ENCODE measurements around the gene UQCR10. TPM values are rescaled to one million over a fixed set of nuclear protein-coding genes. Genes with fewer than 3 reads are reported as not detected.
"Not testable (repeated sequence)": the region's sequence is repeated elsewhere in the genome, so short reads cannot be mapped to it uniquely, and the experiment has no call there.

The UQCR10 gene
- total RNA-seq, 1 experiment from 2014 or later, result 119 TPM

DNA sequence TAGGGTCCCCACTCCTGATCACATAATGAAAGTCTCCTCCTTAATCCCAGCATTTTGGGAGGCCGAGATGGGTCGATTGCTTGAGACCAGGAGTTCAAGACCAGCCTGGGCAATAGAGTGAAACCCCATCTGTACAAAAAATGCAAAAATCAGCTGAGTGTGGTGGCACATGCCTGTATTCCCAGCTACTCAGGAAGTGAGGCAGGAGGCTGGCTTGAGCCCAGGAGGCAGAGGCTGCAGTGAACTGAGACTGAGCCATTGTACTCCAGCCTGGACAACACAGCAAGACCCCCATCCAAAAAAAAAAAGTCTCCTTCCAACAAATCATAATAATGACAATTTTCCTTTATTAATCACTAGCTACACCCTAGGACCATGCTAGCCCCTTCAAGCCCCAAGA, 15.5 kb upstream of the UQCR10 start:
- Histone ChIP-seq H3K27ac (ENCODE audit: low read depth, low read length, poor library complexity, severe bottlenecking) (no peak overlapping the region), H3K27me3 (replicated peaks; ENCODE audit: insufficient read depth, low read depth, low read length, poor library complexity) (no peaks in the 10 kb centered on the region), H3K36me3 (ENCODE audit: insufficient read depth, low read length, poor library complexity, severe bottlenecking) (no peaks in the 10 kb centered on the region), H3K4me1 (ENCODE audit: insufficient read depth, low read length, poor library complexity, severe bottlenecking) (no peaks in the 10 kb centered on the region), H3K9me3 (ENCODE audit: low read depth, low read length, poor library complexity, severe bottlenecking) (no peaks in the 10 kb centered on the region), H3K4me3 (ENCODE audit: low read depth, low read length, poor library complexity, severe bottlenecking) (no peak overlapping the region)
- BruUV-seq (replicated peaks), result no TSS peak
- no peak for DNase-seq (ENCODE audit: low spot score)
- ChIA-PET POLR2A (ENCODE audit: low non-redundant PET) (no interaction called here), CTCF (no interaction called here)
- intact Hi-C loops (cut with micrococcal nuclease; ENCODE audit: unreplicated experiment), result no loop called here
- no peak for TF ChIP-seq EZH2 (IDR thresholded peaks at IDR 0.05; ENCODE audit: borderline replicate concordance, low read depth, low read length, poor library complexity, severe bottlenecking)
- TF ChIP-seq, protein P1, sequence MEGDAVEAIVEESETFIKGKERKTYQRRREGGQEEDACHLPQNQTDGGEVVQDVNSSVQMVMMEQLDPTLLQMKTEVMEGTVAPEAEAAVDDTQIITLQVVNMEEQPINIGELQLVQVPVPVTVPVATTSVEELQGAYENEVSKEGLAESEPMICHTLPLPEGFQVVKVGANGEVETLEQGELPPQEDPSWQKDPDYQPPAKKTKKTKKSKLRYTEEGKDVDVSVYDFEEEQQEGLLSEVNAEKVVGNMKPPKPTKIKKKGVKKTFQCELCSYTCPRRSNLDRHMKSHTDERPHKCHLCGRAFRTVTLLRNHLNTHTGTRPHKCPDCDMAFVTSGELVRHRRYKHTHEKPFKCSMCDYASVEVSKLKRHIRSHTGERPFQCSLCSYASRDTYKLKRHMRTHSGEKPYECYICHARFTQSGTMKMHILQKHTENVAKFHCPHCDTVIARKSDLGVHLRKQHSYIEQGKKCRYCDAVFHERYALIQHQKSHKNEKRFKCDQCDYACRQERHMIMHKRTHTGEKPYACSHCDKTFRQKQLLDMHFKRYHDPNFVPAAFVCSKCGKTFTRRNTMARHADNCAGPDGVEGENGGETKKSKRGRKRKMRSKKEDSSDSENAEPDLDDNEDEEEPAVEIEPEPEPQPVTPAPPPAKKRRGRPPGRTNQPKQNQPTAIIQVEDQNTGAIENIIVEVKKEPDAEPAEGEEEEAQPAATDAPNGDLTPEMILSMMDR (conservative IDR thresholded peaks at IDR 0.05; ENCODE audit: low read depth, low read length), result no peak

DNA sequence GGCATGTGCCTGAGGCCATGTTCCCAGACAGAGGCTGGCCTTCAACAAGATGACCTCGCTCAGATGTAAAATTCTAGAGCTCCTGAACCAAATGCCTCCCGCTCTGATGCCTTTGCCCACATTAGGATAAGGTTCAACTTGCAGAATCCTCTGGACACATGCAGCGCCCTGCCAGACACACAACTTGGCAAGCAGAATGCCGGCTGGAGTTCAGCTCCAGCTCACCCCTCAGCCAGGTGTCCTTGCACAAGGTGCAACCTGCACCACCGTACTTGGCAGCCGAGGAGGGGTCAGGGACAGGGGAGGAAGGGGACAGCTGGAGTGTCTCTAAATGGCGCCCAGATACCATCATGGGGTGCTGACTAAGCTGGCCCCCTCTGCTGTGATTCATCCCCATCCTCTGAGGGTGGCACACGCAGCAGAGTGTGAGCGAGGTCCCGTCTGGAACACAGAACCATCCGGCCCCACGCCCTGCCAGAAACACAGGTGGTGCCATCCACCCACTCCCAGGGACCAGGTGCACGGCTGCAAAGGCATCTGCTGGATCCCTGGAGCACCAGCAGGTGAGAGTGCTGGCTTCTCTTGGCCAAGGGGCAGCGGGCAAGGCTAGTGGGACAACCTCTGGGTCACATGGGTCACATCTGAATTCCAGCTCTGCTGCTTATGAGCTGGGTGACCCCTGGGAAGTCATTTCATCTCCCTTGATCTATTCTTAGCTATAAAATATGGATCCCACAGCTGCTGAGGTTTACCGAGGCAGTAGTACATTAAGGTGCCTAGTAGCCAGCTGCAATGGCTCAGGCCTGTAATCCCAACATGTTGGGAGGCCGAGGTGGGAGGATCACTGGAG, 13.1 kb upstream of the UQCR10 start:
- Histone ChIP-seq H3K36me3 (ENCODE audit: insufficient read depth, low read length, poor library complexity, severe bottlenecking) (no peaks in the 10 kb centered on the region), H3K27ac (ENCODE audit: low read depth, low read length, poor library complexity, severe bottlenecking) (no peak overlapping the region), H3K27me3 (replicated peaks; ENCODE audit: insufficient read depth, low read depth, low read length, poor library complexity) (no peaks in the 10 kb centered on the region), H3K9me3 (ENCODE audit: low read depth, low read length, poor library complexity, severe bottlenecking) (no peaks in the 10 kb centered on the region), H3K4me3 (ENCODE audit: low read depth, low read length, poor library complexity, severe bottlenecking) (no peak overlapping the region), H3K4me1 (ENCODE audit: insufficient read depth, low read length, poor library complexity, severe bottlenecking) (peaks cover 8% of the 10 kb centered on the region)
- ChIA-PET CTCF (no interaction called here), POLR2A (ENCODE audit: low non-redundant PET) (no interaction called here)
- no TSS peak for BruUV-seq (replicated peaks)
- DNase-seq (ENCODE audit: low spot score), result no peak
- intact Hi-C loops (cut with micrococcal nuclease; ENCODE audit: unreplicated experiment), result no loop called here
- TF ChIP-seq, protein P1 (conservative IDR thresholded peaks at IDR 0.05; ENCODE audit: low read depth, low read length), result no peak
- no peak for TF ChIP-seq EZH2 (IDR thresholded peaks at IDR 0.05; ENCODE audit: borderline replicate concordance, low read depth, low read length, poor library complexity, severe bottlenecking)

DNA sequence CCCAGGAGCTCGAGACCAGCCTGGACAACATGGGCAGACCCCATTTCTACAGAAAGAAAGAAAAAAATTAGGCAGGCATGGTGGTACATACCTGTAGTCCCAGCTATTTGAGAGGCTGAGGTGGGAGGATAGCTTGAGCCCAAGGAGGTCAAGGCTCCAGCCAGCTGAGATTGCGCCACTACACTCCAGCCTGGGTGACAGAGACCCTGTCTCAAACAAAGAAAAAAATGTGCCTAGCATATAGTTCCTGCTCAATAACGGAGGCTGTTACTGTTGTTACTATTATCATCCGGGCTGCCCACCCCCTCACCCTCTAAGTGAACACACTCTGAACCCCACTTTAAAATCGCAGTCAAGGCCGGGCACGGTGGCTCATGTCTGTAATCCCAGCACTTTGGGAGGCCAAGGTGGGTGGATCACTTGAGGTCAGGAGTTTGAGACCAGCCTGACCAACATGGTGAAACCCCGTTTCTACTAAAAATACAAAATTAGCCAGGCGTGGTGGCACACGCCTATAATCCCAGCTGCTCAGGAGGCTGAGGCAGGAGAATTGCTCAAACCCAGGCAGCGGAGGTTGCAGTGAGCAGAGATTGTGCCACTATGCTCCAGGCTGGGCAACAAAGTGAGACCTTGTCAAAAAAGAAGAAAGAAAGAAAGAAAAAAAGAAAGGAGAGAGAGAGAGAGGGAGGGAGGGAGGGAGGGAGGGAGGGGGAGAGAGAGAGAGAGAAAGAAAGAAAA, 12.3 kb upstream of the UQCR10 start:
- H3K4me3 ChIP-seq (ENCODE audit: low read depth, low read length, poor library complexity, severe bottlenecking); POLR2A ChIA-PET (ENCODE audit: low non-redundant PET); H3K36me3 ChIP-seq (ENCODE audit: insufficient read depth, low read length, poor library complexity, severe bottlenecking); intact Hi-C loops (cut with micrococcal nuclease; ENCODE audit: unreplicated experiment); BruUV-seq (replicated peaks); CTCF ChIA-PET; H3K4me1 ChIP-seq (ENCODE audit: insufficient read depth, low read length, poor library complexity, severe bottlenecking); DNase-seq (ENCODE audit: low spot score); H3K9me3 ChIP-seq (ENCODE audit: low read depth, low read length, poor library complexity, severe bottlenecking); H3K27me3 ChIP-seq (replicated peaks; ENCODE audit: insufficient read depth, low read depth, low read length, poor library complexity); H3K27ac ChIP-seq (ENCODE audit: low read depth, low read length, poor library complexity, severe bottlenecking): not testable (repeated sequence)
